Fibroblast of skin of right biceps (primary cell): ENCODE results near the gene ELF3.
"Not testable (repeated sequence)": the region's sequence is repeated elsewhere in the genome, so short reads cannot be mapped to it uniquely, and the experiment has no call there.

Source experiments
- DNase-seq: peaks from one replicate; pipeline ENCODE4 v3.0.0-alpha.2; 2013

ELF3 gene

DNA sequence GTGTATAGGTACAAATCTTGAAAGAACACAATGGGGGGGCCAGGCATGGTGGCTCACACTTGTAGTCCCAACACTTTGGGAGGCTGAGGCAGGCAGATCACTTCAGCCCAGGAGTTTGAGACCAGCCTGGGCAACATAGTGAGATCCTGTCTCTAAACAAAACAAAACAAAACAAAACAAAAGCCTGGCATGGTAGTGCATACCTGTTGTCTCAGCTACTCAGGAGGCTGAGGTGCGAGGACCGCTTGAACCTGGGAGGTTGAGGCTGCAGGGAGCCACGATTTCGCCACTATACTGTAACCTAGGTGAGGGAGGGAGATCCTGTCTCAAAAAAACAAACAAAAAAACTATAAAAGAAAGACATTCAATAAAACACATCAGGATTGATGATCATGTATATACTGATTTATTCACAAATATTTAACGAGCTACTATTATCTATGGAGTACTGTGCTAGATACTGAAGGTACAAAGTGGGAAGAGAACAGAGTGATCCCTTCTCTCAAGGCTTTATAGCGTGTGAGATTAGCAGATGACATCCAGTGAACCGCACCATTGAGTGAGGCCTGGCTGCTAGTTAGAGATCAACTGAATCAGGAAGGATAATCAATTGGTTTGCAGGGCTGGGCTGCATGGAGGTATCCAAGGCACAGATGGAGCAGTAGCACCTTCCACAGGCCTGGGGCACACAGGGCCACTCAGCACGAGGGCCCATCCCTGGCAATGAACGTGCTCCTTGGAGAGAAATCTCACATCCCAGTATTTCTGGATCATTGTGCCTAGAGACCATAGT, 26.4 kb downstream of the ELF3 start:
- DNase-seq = no peak

- peak; percentile 19 for DNase-seq
Observed at GRCh38 chr1:202037706-202038296, 27.4 kb downstream of the ELF3 start.

GRCh38 chr1:202038688-202039346, 28.4 kb downstream of the ELF3 start:
- DNase-seq = no peak

GRCh38 chr1:202045705-202046104, 35.3 kb downstream of the ELF3 start:
- DNase-seq = no peak

- DNase-seq = no peak
Observed at GRCh38 chr1:202046227-202046626, 35.8 kb downstream of the ELF3 start.

DNA sequence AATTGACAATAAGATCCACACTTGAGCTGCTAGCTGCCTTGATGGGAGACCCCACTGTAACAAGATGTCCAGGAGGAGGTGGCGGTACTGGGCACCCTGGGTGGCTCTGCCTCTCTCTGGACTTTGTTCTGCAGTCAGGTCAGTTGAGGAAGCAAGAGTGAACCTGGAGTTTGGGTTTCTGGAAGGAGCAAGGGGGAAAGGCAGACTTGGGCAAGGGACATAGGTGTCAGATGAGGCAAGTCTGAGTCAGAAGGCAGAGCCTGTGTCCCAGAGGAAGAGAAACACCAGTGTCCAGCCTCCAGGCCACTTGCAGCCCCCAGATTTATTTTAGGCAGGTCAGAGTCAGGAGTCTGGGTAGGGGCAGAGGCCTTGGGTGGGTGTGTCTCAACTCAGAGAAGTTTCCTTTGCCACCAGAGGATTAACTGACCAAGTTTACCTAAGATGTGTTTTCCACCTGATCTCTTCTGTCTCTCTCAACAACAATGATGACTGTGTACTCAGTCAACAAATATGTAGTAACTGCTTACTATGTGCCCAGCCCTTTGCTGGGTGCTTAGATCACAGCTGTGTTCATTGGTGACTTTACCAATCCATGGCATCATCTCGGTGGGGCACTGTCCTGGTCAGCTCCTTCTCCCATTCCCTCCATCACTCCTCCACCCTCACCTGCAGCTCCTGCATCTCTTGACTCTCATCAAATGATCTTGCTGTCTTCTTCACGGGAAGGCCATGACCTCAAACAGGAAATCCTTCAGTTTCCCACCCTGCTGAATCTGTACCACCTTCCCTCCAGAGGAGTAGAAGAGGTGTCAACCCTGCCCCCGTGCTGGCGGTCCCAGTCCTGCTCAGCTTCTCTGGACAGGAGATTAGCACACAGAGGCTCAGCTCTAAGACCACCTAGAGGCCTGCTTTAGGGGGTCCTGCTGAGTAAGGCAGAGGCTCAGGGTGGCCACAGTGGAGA, 36.6 kb downstream of the ELF3 start:
- no peak for DNase-seq

DNA sequence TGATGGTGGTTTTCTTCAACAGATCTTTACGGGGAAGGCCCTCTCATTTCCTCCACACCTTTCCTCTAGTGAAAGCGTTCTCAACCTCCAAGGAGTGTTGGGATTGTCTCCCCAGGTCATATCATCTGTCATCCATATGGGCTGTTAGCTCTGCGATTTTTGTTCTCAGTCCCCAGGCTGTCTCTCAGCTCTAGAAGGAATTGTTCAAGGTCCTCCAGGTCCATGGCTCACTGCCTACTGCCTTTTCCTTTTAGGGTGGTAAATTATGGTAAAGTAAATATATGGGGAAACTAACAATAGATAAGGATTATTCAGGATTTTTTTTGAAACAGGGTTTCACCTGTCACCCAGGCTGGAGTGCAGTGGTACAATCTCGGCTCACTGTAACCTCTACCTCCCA, 37.6 kb downstream of the ELF3 start:
- no peak for DNase-seq

DNA sequence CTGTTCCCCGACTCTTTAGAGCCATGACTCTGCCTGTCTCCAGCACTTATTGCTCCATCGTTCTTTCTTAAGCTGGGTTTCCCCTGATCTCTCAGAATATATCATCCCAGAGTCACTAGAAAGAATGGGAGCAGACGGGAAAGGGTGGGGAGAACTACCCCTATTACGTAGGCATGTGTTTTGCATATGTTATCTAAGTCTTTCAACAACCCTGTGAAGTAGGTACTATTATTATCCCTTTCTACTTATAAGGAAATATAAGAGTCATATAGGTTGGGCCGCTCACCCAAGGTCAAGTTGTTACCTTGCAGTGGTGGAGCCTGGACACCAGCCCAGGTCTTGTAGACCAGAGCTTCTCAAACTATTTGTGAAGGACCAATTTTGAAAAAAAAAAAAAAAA, 38.7 kb downstream of the ELF3 start:
- no peak for DNase-seq

DNA sequence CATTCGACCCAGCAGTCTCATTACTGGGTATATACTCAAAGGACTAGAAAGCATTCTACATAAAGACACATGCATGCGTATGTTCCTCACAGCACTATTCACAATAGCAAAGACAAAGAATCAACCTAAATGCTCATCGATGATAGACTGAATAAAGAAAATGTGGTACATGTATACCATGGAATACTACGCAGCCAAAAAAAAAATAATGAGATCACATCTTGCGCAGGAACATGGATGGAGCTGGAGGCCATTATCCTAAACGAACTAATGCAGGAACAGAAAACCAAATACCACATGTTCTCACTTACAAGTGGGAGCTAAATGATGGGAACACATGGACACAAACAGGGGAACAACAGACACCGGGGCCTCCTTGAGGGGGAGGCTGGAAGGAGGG, 43.7 kb downstream of the ELF3 start:
- no peak for DNase-seq

DNA sequence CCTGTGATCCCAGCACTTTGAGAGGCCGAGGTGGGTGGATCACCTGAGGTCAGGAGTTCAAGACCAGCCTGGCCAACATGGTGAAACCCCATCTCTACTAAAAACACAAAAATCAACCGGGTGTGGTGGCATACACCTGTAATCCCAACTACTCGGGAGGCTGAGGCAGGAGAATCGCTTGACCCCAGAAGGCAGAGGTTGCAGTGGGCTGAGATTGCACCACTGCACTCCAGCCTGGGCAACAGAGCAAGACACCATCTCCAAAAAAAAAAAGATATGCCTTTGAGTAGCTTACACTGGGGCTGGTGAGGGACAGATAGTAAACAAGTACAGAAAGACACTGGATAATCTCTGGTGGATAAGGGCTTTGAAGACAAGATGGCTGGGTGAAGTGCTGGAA, 44.3 kb downstream of the ELF3 start:
- DNase-seq = not testable (repeated sequence)

GRCh38 chr1:202056644-202057334, 46.4 kb downstream of the ELF3 start:
- no peak for DNase-seq

DNA sequence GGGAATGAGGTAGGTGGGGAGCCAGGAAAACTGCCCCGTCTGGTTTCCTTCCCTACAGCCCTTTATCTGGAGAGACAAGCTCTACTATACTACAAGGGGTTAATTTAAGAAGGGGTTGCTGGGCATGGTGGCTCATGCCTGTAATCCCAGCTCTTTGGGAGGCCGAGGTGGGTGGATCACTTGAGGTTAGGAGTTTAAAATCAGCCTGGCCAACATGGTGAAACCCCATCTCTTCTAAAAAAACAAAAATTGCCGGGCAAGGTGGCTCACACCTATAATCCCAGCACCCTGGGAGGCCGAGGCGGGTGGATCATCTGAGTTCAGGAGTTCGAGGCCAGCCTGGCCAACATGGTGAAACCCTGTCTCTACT, 46.9 kb downstream of the ELF3 start:
- DNase-seq = not testable (repeated sequence)

- DNase-seq = peak; percentile 19
Observed at GRCh38 chr1:202058001-202058908, 47.9 kb downstream of the ELF3 start.

GRCh38 chr1:202061055-202061454, 50.7 kb downstream of the ELF3 start:
- no peak for DNase-seq

DNA sequence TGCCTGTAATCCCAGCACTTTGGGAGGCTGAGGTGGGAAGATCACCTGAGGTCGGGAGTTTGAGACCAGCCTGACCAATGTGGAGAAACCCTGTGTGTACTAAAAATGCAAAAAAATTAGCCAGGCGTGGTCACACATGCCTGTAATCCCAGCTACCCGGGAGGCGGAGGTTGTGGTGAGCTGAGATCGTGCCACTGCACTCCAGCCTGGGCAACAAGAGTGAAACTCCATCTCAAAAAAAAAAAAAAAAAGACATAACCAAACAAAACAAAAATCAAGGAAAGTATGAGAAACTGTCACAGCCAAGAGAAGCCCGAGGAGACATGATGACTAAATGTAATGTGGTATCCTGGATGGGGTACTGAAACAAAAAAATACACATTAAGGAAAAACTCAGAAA, 51.4 kb downstream of the ELF3 start:
- not testable (repeated sequence) for DNase-seq

- DNase-seq = not testable (repeated sequence)
Observed at GRCh38 chr1:202062636-202063035, 52.2 kb downstream of the ELF3 start.

GRCh38 chr1:202063093-202063492, 52.7 kb downstream of the ELF3 start:
- no peak for DNase-seq

DNA sequence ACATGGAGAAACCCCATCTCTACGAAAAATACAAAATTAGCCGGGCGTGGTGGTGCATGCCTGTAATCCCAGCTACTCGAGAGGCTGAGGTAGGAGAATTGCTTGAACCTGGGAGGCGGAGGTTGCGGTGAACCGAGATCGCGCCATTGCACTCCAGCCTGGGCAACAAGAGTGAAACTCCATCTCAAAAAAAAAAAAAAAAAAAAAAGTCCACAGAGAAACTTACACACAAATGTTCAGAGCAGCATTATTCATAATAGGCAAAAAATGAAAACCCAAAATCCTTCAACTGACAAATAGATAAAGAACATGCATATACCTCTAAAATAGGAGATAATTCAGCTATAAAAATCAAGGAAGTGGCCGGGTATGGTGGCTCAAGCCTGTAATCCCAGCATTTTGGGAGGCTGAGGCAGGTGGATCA, 54.5 kb downstream of the ELF3 start:
- DNase-seq = not testable (repeated sequence)
